ENCODE measurements around the gene HIC2.
"Not testable (repeated sequence)": the region's sequence is repeated elsewhere in the genome, so short reads cannot be mapped to it uniquely, and the experiment has no call there.

HIC2 gene

DNA sequence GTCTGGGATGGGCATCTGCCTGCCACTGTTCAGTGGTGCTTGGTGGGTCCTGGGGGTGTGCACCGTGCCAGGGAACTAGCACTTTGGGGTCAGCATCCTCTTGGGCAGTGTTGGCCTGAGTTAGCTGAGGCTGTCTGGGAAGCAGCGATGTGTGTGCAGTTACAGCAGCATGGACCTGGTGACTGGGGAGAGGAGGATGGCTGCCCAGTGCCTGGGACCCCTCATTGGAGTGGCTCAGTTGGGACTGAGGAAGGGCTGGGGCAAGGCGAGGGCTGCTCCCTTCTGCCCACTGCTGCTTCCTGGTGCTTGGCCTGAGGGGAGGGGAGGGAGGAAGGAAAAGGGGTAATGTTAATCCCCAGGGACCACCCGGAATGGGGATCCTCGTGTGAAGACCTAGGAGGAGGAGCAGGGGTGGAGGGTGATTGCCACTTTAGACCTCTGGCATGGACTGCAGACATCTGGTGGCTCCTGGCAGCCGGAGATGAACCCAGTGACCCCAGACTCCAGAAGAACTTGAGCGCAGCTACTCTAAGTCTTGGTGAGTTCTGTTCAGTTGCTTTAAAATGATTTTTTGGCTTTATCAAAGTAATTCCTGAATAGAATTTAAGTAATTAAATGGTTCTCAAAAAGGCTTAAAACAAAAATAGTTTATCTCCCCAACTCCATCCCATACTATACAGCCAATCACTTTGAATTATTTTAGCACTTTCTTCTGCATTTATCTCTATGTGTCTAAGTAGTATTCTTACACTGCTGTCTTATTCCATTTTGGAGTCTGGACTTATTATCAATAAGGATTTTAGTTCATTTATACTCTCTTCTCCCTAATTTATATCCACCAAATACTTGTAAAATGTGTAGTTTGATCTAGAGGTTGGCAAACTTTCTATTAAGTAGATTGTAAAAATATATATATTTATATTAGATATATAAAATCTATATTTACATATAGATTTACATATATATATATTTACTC, 34.7 kb downstream of the HIC2 start:
- DNase-seq, result no peak

DNA sequence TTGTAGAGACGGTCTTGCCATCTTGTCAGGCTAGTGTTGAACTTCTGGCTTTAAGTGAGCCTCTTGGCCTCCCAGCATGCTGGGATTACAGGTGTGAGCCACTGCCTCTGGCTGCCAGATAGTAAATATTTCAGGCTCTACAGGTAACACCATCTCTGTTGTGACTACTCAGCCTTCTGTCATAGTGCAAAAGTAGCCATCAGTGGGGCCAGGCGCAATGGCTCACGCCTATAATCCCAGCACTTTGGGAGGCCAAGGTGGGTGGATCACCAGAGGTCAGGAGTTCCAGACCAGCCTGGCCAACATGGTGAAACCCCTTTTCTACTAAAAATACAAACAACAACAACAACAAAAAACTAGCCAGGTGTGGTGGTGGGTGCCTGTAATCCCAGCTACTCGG, 35.5 kb downstream of the HIC2 start:
- DNase-seq, result not testable (repeated sequence)

DNA sequence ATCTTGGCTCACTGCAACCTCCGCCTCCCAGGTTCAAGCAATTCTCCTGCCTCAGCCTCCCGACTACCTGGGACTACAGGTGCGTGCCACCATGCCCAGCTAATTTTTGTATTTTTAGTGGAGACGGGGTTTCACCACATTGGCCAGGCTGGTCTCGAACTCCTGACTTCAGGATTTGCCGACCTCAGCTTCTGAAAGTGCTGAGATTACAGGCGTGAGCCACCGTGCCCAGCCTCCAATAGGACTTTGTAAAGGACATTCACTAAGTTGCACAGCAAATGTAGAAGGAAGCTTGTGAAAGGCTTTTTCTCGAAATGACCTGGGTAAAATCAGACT, 37.8 kb downstream of the HIC2 start:
- not testable (repeated sequence) for DNase-seq

DNA sequence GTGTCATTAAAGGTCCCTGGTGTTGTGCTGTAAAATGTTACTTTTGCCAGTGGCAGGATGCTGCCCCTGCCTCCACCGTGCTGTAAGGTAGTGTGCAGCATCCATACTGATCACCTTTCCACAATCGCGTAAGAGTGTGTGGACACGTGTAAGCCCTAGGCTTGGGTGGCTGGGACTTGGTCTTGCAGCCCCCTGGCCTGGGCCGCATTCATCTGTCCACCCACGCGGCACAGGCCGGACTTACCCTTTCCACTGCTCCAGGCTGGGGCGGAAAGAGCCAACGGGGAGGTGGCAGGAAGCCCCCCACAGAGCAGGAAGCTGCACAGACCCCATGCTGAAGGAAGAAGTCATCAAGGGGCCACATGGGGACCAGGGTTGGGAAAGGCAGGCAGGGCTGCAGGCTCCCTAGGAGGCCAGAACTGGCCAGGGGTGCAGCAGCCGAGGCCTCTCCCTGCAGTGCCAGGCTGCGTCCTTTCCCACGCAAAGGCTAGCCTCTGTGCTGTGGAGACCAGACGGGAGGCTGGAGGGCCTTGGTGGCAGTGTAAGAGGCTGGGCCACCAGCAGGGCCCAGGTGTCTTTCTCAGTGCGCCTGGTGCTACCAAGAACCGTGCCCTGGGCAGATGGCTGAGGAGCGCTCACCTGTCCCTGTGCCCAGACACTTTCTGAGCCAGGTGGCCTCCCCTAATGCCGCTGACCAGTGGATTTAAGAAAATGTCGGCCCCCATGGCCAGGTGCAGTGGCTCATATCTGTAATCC, 38.3 kb downstream of the HIC2 start:
- no peak for DNase-seq

GRCh38 chr22:21457023-21457787, 40.0 kb downstream of the HIC2 start:
- DNase-seq, result no peak

DNA sequence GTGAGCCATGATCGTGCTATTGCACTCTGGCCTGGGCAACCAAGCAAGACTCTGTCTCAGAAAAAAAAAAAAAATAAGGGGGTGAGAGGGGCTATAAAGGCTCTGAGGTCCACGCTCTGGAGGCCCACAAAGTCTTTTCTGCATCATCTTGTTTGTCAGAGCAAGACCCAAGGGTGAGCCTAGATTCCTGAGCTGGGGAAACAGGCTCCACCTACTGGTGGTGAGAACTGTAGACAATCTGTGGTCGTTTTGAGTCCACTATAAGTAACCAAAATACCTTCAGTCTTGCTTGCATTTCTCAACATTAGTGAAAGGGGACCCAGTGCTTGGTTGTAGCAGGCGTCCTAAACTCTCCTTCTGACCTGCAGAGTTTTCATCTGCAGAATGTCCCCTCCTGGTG, 45.5 kb downstream of the HIC2 start:
- not testable (repeated sequence) for DNase-seq

- DNase-seq, result not testable (repeated sequence)
Observed at GRCh38 chr22:21467337-21468193, 50.4 kb downstream of the HIC2 start, which contains the start of gene TMEM191C. TSS of gene TMEM191C (plus strand) at chr22:21467387. CDS start at chr22:21467460, 73 bp downstream.

DNA sequence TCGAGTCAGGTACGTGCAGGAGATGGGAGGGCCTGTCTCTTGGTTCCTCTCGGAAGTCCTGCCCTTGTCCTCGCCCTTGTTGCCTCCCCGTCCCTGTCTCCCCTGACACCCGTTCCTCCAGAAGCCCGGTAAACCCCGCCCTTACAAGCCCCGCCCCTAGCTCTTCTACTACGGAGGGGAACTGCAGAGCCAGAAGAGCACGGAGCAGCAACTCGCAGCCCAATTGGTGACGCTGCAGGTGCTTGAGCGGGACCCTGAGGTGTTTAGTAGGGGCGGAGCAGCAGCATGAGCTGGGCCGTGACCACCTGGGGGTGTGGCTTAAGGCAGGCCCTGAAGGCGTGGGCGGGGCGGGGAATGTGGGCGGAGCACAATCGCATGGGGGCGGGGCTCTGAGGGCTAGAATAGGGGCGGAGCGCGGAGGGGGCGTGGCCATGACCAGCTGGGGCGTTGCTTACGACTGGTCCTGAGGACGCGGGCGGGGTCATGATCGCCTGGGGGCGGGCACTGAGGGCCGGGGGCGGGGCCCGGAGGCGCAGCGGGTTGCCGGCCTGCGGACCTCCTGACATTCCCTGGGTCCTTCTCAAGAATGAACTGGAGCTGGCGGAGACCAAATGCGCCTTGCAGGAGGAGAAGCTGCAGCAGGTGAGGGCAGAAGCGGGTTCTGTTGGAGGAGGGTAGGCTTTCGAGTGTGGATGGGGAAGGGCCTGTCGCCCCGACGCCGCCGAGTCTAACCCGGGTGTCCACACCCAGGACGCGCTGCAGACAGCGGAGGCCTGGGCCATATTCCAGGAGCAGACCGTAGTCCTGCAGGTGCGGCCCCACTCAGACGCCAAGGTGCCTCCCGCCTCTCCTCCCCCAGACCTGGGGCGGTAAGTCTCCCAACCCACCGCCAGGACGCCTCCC, 51.3 kb downstream of the HIC2 start:
- DNase-seq, result not testable (repeated sequence)

DNA sequence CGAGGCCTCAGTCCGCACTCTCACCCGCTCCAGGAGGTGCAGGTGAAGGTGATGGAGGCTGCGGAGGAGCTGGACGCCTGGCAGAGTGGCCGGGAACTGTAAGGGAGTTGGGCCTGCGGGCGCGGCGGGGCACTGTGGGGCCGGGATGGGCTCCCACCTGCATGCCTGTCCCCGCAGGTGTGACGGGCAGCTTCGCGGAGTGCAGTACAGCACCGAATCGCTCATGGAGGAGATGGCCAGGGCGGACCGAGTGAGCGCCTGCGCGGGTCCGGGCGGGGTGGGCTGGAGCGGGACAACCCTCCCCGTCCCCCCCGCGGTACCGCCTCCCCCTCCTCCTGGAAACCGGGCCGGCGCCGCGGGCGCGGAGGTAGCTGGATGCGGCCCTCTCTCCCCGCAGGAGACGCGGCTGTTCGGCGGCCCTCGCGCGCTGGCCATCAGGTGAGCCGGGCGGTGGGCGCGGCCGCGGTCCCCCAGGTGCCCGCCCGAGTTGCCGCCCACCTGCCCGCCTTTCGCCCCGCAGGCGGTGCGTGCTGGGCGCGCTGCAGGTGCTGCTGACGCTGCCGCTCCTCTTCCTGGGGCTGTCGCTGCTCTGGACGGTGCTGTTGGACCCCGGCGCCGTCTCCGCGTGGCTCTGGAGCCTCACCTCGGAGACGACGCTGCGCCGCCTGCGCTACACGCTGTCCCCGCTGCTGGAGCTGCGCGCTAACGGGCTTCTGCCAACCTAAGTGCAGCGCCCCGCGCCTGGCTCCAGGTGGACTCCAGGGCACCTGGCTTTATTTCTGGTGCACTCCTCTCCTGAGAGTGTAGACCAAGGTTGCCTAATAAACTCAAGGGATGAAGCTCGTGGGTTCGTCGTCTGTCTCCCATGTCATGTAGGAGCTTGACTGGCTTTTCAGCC, 52.2 kb downstream of the HIC2 start:
- DNase-seq, result not testable (repeated sequence)

DNA sequence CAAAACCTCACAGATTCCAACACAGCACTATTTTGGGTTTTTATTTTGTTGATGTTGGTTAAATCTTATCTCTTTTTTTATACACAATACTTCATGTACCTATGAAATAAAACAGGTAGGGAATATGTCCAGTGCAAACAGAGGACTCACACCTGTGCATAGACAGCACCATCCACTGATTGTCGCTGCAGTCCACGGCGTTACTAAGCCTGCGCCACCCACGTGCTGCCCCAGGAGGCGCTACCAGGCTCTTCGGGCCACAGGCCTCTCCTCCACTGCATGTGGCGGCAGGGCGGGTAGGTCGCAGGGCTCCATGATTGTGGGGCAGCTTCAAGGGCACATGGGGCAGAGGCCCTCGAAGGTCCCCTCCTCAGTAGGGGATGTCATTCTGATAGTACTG, 55.8 kb downstream of the HIC2 start:
- DNase-seq, result not testable (repeated sequence)

DNA sequence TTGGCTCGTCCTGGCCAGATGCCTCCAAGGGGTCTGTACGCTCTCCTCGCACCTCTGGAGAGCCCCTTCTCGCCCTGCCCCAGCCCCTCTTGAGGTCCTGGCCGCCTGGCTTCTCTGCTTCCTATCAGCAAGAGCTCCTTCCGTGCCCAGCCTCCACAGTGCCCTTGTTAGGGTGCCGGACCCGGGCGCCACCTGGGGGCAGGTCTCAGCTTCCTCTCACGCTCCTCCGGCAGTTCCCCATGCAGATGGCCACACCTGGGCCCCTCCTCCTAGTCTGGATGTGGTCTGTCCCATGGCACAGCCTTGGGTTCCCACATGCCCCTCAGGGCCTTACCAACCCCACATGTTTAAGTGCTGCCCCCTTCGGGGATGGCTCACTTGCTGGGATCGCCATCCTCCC, 56.5 kb downstream of the HIC2 start:
- DNase-seq, result not testable (repeated sequence)

DNA sequence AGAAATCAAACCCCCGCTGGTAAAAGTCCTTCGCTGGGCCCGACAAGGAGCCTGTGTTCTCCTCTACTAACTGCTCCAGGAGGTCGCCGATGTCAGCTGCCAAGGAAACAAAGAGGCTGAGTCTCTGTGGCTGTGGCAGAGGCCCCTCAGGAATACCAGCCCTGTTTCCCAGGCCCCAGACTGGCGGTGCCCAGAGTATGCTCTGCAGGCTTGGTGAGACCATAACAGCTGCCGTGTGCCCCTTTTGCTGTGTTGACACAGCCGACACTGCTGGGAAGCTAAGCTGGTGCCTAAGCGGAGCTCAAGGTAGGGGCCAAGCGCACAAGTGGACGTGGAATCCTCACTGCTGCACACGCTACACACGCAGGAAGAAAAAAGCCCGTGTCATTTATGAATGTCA, 66.9 kb downstream of the HIC2 start:
- not testable (repeated sequence) for DNase-seq

GRCh38 chr22:21487723-21488122, 70.6 kb downstream of the HIC2 start:
- not testable (repeated sequence) for DNase-seq

DNA sequence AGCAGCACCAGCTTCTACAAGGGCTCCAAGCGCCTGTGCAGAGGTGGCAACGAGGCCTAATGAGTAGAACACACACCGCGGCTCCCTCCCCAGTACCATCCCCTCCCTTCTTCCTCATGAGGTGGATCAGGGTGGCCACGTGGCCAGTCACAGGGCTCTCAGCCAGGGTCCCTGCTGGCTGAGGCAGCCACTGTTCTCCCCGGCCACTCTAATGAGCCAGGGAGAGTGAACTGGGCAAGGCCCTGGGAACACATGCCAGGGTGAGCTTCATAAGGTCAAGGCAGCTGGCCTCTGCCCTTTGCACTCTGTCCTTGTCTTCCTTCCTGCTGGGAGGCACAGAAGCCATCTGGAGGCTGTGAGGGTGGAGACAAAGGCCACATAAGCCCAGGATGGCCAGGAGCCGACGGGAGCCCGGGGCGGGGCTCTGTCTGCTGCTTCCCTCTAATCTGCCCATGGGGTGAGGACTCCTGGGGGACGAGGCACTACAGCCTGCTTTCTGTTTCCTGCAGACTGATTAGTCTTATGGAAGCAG, 72.0 kb downstream of the HIC2 start:
- not testable (repeated sequence) for DNase-seq

DNA sequence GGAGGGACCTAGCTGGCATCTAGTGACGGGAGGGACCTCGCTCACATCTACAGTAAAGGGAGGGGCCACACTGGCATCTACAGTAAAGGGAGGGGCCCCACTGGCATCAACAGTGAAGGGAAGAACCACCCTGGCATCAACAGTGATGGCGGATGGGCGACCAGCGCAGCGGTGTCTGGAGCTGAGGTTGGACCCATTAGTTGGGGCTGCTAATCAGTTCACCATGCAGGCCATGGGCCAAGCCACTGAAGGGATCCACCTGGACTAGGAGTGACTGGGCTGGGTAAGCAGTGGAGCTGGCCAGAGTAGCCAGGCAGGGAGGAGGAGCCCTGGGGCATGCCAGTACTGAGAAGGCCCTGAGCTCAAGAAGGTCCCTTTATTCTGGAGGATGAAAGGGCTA, 73.4 kb downstream of the HIC2 start:
- DNase-seq, result not testable (repeated sequence)

GRCh38 chr22:21492271-21492670, 75.1 kb downstream of the HIC2 start:
- DNase-seq, result not testable (repeated sequence)

GRCh38 chr22:21493789-21494782, 76.9 kb downstream of the HIC2 start:
- not testable (repeated sequence) for DNase-seq

GRCh38 chr22:21497984-21498383, 80.8 kb downstream of the HIC2 start:
- not testable (repeated sequence) for DNase-seq
